Activated CD8-positive, alpha-beta memory T cell treated with anti-CD3 and anti-CD28 coated beads, Interleukin-2, amount 10 ng/mL, durations not matched to agents 7 days and 5 days (primary cell): ENCODE data around the gene ERC1. TPM values are rescaled to one million over a fixed set of nuclear protein-coding genes. Genes with fewer than 3 reads are reported as not detected.

Source experiments
- ATAC-seq: fragments of 150-1000 bp; cut with Tn5 transposase; one replicate; pipeline ENCODE4 v1.10.0; 2021; ENCODE audit warnings: moderate library complexity
- CTCF ChIA-PET: fragments of 350-600 bp; sonication (Branson Sonifier 250); formaldehyde crosslinking; loops from one replicate; lab custom pipeline; 2021; ENCODE audit warnings: antibody characterized with exemption; lab: Charles Lee
- DNase-seq: peaks from one replicate; pipeline ENCODE4 v3.0.0-alpha.2; 2020
- H3K27ac Mint-ChIP-seq: one replicate; pipeline ENCODE4 v1.8.0; 2021; ENCODE audit warnings: mild to moderate bottlenecking, mixed read lengths
- H3K27me3 Mint-ChIP-seq: one replicate; pipeline ENCODE4 v1.8.0; 2021; ENCODE audit warnings: mixed read lengths
- H3K36me3 Mint-ChIP-seq: one replicate; pipeline ENCODE4 v1.8.0; 2021; ENCODE audit warnings: mild to moderate bottlenecking, mixed read lengths
- H3K4me1 Mint-ChIP-seq: one replicate; pipeline ENCODE4 v1.8.0; 2021; ENCODE audit warnings: mixed read lengths
- H3K4me3 Mint-ChIP-seq: one replicate; pipeline ENCODE4 v1.8.0; 2021; ENCODE audit warnings: mild to moderate bottlenecking, moderate library complexity, mixed read lengths
- H3K9me3 Mint-ChIP-seq: one replicate; pipeline ENCODE4 v1.8.0; 2022; ENCODE audit warnings: low read depth, mixed read lengths
- total RNA-seq, 2 experiments: library from RNA; stranded (reverse); gene quantifications; one replicate each; pipeline ENCODE4 v1.2.3, GENCODE V29; 2021

ERC1 gene
- total RNA-seq, 2 experiments from 2014 or later, result 18.8 to 25.2 TPM

DNA sequence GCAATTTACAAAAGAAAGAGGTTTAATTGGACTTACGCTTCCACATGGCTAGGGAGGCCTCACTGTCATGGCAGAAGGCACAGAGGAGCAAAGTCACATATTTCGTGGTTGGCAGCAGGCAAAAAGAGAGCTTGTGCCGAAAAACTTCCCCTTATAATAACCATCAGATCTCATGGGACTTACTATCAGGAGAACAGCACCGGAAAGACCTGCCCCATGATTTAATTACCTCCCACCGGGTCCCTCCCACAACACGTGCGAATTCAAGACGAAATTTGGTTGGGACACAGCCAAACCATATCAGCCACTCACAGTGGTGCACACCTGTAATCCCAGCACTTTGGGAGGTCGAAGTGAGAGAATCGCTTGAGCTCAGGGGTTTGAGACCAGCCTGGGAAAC lies 534.8 kb downstream of the ERC1 start:
- H3K36me3 Mint-ChIP-seq, result peaks cover 1% of the 10 kb centered on the region
- H3K9me3 Mint-ChIP-seq, result no peaks in the 10 kb centered on the region
- H3K27me3 Mint-ChIP-seq, result peaks cover 64% of the 10 kb centered on the region
- ATAC-seq (no peak), DNase-seq (no peak)
- CTCF ChIA-PET, result no interaction called here
- peaks cover 2% of the 10 kb centered on the region for H3K4me1 Mint-ChIP-seq
- H3K27ac Mint-ChIP-seq, result no peak overlapping the region
- no peak overlapping the region for H3K4me3 Mint-ChIP-seq

DNA sequence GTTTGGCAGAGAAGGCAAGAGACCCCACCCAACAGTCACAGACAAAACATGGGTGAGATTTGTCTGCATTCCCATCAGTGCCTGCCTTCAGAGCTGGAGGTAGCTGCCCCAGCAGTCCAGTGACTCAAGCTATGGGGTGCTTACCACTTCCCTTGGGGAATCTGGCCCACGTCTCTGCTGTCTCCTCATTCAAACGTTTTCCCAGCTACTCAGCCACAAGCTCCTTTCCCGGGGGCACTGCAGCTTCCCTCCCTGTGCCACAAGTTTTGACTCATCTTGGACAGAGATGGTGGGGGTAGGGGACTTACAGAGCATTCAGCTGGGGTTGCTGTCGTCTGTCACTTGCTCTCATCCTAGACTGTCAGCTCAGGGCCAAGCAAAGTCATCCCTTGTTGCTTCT lies 536.8 kb downstream of the ERC1 start:
- no peak overlapping the region for H3K4me3 Mint-ChIP-seq
- CTCF ChIA-PET, result interaction anchor here (1.1 to 1.7 kb wide), 3 partner anchors 55 to 410 kb away, joined by 3 to 6 read pairs (median 5); no protein-coding TSS in a partner anchor
- no peak for DNase-seq
- peaks cover 1% of the 10 kb centered on the region for H3K36me3 Mint-ChIP-seq
- H3K27me3 Mint-ChIP-seq, result peaks cover 77% of the 10 kb centered on the region
- ATAC-seq, result no peak
- H3K27ac Mint-ChIP-seq, result no peak overlapping the region
- H3K9me3 Mint-ChIP-seq, result no peaks in the 10 kb centered on the region
- peaks cover 17% of the 10 kb centered on the region for H3K4me1 Mint-ChIP-seq

DNA sequence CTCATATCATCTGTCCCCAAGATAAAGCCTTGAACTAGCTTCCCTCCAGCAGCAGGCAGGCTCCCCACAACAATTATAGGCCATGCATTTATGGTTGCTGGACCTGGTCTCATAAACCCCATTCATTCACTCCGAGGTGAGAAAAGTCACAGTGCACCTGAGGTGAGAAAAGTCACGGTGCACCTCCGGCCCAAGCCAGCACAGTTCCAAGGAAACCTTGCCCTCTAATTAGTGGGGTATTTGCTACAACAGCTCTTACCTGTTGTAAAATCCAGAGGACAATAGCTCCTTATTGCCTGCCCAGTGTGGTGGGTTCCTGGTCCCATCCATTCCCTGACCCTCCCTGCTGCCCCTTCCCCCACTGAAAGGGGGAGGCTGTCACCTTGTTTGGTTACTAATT lies 537.8 kb downstream of the ERC1 start:
- ATAC-seq, result no peak
- Mint-ChIP-seq H3K36me3 (peaks cover 1% of the 10 kb centered on the region), H3K4me3 (no peak overlapping the region)

DNA sequence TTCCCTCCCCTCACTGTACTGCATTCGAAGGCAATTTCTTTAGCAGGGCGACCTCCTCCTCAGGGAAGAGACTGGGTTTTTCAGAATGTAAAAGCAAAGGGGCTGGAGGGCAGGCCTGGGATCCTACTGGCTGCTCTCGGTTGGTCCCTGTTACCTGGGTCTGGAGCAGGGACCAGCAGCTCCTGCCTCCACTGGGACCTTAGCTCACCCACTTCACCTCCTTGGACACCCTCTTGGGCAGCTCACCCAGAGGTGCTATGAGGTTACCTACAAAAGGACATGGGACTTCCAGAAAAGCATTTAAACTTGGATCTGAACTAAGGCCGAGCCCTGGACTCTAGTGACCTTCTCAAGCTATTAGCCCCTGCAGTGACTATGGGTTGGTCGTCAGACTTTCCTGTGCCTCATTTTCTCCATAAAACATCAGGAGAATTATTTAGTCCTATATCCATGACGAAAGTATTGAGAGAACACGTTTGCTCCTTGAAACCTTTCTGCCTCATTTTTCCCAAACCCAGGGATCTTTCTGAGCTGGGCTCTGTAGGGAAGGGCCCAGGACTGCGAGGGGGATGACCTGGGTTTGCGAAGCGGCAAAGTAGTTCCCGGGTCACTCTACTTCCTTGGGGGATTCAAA lies 538.3 kb downstream of the ERC1 start:
- Mint-ChIP-seq H3K4me1 (peaks cover 31% of the 10 kb centered on the region), H3K4me3 (peak overlapping the region; percentile 41), H3K27me3 (peaks cover 79% of the 10 kb centered on the region), H3K36me3 (peaks cover 1% of the 10 kb centered on the region), H3K27ac (no peak overlapping the region), H3K9me3 (no peaks in the 10 kb centered on the region)
- CTCF ChIA-PET, result interaction anchor here (0.8 to 0.9 kb wide), 2 partner anchors 10 to 12 kb away, joined by 3 read pairs; no protein-coding TSS in a partner anchor
- ATAC-seq (no peak), DNase-seq (no peak)

More for the DNA sequence above, 537.8 kb downstream of the ERC1 start:
- H3K4me1 Mint-ChIP-seq, result peaks cover 27% of the 10 kb centered on the region
- no peak overlapping the region for H3K27ac Mint-ChIP-seq
- CTCF ChIA-PET, result interaction anchor here (0.5 to 1.7 kb wide), 4 partner anchors 11 to 54 kb away, joined by 3 to 5 read pairs (median 4); no protein-coding TSS in a partner anchor
- peaks cover 83% of the 10 kb centered on the region for H3K27me3 Mint-ChIP-seq
- no peaks in the 10 kb centered on the region for H3K9me3 Mint-ChIP-seq
- no peak for DNase-seq

DNA sequence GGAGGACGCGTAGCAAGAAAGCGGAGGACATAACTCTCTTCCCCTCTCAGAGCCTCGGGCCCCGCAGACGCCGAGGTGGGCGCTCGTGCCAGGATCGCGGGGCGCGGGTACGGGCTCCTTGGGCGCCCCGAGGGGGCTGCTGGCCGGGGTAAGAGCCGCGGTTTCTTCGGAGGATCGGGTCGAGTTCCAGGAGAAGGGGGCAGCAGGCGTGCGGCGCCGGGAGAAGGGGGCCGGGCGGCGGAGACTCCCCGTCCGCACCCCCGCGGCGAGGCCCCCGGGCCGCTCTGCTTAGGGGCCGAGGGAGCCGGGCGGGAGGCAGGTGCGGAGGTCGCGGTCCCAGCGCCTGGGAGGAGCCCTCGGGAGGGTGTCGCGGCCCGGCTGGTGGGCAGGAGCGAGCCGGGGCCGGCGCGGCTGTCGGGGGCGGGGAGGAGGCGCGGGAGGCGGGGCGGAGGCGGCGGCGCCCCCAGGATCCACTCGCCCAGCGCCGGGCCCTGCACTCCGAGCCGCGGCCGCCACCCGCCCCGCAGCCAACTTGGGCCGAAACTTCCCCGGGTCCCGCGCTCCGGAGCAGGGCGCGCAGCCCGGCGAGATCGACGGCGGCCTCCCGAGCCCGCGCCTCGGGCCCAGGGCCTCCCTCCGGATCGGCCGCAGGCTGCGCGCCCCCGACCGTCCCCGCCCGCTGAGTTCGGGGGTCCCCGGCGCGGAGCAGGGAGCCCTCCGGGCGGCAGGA lies 539.0 kb downstream of the ERC1 start:
- H3K27ac Mint-ChIP-seq, result no peak overlapping the region
- ATAC-seq (no peak), DNase-seq (no peak)
- peaks cover 72% of the 10 kb centered on the region for H3K27me3 Mint-ChIP-seq
- H3K4me1 Mint-ChIP-seq, result peaks cover 37% of the 10 kb centered on the region
- H3K9me3 Mint-ChIP-seq, result no peaks in the 10 kb centered on the region
- peaks cover 1% of the 10 kb centered on the region for H3K36me3 Mint-ChIP-seq
- CTCF ChIA-PET, result no interaction called here
- peak overlapping the region; percentile 41 for H3K4me3 Mint-ChIP-seq

DNA sequence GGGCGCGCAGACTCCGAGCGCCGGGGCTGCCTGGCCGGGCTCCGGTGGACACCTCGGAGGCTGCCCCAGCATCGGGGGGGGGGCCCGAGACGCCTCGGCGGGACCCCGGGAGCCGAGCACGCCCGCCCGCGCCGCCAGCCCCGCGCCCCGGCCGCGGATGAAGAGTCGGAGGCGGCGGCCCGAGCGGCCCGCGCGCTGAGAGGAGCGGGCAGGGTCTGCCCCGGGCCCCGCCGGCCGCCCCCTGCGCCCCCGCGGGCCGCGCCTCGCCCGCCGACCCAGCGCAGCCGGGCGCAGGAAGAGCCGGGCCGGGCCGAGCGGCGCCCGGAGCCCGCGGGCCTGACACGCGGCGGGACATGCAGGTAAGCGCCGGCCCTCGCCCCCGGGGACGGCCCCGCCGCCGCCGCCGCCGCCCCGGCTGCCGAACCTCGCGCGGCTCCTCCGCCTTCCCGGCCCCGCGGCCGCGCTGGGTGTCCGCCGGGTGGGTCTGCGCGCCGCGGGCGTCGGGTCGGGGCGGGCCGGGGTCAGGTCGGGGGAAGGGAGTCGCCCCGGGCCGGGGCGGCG lies 539.6 kb downstream of the ERC1 start:
- CTCF ChIA-PET, result no interaction called here
- no peak for DNase-seq
- Mint-ChIP-seq H3K36me3 (peaks cover 1% of the 10 kb centered on the region), H3K4me1 (peaks cover 40% of the 10 kb centered on the region), H3K4me3 (no peak overlapping the region), H3K9me3 (no peaks in the 10 kb centered on the region), H3K27ac (no peak overlapping the region), H3K27me3 (peaks cover 70% of the 10 kb centered on the region)
- ATAC-seq, result no peak

DNA sequence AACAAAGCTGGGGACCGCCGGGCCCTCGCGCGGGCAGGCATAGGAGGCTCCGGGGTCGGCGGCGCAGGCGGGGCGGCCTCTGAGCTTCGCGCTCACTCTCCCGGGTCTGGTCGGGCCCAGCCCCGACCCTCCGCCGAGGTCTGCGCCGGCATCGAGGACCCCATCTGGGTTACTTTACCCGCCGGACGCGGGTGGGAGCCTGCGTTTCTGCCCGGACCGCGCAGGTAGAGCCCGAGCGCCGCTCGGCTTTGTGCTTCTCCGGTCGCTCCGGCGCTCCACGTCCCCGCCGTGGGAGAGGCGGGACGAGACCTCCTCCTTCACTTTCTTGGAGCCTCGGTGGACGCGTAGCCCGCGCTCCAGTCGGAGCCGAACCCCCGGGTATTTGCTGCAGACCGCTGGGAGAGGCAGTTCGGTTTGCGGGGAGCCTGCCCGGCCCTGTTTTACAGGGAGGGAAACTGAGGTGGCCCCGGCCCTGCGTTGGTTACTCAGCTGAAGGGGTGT lies 540.2 kb downstream of the ERC1 start:
- Mint-ChIP-seq H3K4me1 (peaks cover 40% of the 10 kb centered on the region), H3K27me3 (peaks cover 71% of the 10 kb centered on the region), H3K36me3 (peaks cover 1% of the 10 kb centered on the region), H3K4me3 (peak overlapping the region; percentile 54), H3K9me3 (no peaks in the 10 kb centered on the region), H3K27ac (no peak overlapping the region)
- ATAC-seq (no peak), DNase-seq (no peak)
- CTCF ChIA-PET, result interaction anchor here (3.5 kb wide), 1 partner anchor 414 kb away, joined by 23 read pairs; no protein-coding TSS in a partner anchor

DNA sequence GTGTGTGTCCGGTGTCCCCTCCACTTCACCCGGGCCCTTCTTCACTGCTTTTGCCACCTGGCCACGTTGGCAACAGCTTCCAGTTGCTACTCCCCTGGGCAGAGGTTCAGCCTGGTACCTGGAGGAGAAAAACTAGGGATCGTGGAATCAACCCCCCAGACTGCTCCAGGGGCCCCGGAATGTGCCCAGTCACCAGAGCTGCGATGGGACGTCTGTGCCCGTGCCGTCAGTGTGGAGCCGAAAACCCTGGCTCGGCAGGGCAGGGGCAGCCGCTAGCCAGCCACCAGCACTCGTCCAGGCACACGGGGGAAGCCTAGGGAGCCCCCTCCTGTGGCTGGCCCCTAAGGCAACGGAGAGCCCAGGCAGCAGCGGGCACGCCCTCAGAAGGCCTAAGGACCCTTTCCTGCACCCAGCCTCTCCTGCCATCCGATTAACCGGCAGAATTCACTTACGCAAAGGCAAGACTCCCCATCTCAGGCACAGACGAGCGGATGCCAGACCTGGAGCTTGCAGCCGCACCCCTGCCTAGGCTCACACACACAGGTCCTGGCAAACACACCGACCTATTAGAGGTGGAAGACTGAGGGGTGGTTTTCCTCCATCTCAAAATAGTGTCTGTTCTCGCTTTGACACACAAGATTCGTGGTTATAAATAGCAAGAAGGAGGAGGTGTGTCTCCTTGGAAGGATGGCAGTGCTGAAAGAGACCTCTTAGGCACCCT lies 540.8 kb downstream of the ERC1 start:
- no peak overlapping the region for H3K27ac Mint-ChIP-seq
- H3K4me3 Mint-ChIP-seq, result peak overlapping the region; percentile 54
- H3K9me3 Mint-ChIP-seq, result no peaks in the 10 kb centered on the region
- DNase-seq (peak; percentile 49), ATAC-seq (no peak)
- CTCF ChIA-PET, result interaction anchor here (1.7 to 3.5 kb wide), 2 partner anchors 72 to 414 kb away, joined by 4 to 23 read pairs; no protein-coding TSS in a partner anchor
- H3K36me3 Mint-ChIP-seq, result peaks cover 1% of the 10 kb centered on the region
- peaks cover 40% of the 10 kb centered on the region for H3K4me1 Mint-ChIP-seq
- H3K27me3 Mint-ChIP-seq, result peaks cover 72% of the 10 kb centered on the region

DNA sequence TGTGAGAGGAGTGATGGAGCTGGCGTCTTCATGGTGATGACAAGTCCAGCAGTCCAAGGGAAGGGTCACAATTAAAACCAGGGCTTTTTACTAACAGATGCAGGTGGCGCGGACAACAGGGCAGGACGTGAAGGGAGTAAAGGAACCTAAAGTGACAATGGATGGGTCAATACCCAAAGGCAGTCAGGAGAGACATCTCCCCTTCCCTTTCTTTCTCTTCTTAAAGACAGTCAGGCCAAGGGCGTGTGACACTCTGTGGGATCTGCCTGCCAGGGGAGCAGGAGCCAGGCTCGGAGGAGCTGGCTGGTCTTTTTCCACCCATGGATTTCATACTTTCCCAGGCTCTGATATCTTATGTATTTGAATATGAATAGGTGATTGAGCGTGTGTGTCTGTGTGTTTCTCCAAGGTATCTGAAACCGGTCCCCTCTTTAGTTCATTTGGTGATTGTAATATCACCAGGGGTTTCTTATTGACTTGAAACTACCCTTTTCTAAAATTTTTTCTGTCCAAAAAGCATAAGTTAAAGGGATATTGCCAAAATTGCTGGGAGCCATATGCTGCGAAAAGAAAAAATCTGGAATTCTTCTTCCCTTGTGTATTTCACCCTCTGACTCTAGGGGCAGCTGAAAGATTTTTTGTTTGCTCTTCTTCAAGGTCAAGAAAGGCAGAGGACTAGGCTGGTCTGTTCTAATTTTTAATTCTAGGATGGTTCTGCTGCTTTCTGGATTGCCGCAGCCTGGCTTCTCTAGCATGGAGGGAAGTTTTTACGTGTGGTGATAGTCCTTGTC lies 541.5 kb downstream of the ERC1 start:
- Mint-ChIP-seq H3K36me3 (peaks cover 1% of the 10 kb centered on the region), H3K27ac (peak overlapping the region; percentile 83), H3K9me3 (no peaks in the 10 kb centered on the region), H3K4me1 (peaks cover 40% of the 10 kb centered on the region), H3K4me3 (peak overlapping the region; percentile 75), H3K27me3 (peaks cover 72% of the 10 kb centered on the region)
- no peak for DNase-seq
- ATAC-seq, result no peak
- CTCF ChIA-PET, result interaction anchor here (0.9 to 3.5 kb wide), 6 partner anchors 51 to 415 kb away, joined by 3 to 23 read pairs (median 4); no protein-coding TSS in a partner anchor

DNA sequence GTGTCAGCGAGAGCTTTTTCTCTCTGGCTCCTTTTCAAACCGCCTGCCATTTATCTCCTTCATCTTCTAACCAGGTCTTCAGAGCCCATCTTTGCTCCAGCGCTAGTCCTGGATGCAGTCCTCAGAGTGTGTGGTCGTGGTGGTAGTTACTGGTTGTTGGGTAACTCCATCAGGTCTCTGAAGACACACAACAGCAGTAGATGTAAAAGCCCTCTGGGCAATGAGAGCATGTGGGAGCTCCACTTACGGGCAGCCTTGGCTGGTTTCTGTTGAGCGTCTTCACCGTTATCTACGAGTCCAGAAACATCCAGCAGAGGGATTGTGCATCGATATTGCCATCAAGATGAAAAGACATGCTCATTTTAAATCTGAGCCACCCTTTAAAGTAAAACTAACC lies 542.2 kb downstream of the ERC1 start:
- peak; percentile 34 for ATAC-seq
- CTCF ChIA-PET, result interaction anchor here (0.9 to 3.5 kb wide), 6 partner anchors 50 to 416 kb away, joined by 3 to 23 read pairs (median 4); no protein-coding TSS in a partner anchor
- H3K4me1 Mint-ChIP-seq, result peaks cover 40% of the 10 kb centered on the region
- H3K9me3 Mint-ChIP-seq, result no peaks in the 10 kb centered on the region
- peaks cover 1% of the 10 kb centered on the region for H3K36me3 Mint-ChIP-seq
- peak overlapping the region; percentile 75 for H3K4me3 Mint-ChIP-seq
- H3K27me3 Mint-ChIP-seq, result peaks cover 72% of the 10 kb centered on the region
- peak overlapping the region; percentile 83 for H3K27ac Mint-ChIP-seq
- peak; percentile 62 for DNase-seq

DNA sequence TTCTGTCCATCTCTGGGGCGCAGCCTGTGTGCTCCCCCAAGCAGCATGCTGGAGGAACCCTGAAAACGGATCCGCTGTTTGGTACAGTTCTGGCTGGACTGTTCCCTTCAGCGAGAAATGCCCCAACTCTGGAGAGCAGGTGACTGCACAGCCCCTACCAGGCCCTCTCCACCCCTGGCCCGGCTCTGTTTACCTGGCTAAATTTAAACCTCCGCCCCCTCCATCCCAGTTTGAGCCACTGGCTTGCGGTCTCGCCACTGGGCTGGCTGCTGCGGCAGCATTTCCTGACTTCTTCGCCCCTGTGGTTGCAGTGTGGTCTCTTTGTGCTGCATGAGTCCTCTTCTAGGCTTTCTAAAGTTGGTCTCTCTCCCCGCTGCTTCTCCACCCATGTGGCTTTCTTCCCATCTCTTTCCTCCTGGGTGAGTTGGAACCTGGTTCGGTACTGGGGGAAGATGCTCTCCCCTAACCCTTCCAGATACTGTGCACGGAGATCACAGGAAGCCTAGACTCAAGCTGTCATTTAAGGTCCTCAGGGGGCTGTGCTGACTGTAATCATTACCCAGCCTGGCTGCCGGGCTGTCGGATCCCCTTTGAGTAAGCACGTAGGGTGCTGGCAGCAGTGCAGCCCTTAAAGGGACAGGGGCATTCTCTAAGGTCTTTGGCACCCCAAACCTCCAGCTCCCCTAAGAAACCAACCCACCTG lies 542.7 kb downstream of the ERC1 start:
- ATAC-seq, result peak; percentile 81
- Mint-ChIP-seq H3K9me3 (no peaks in the 10 kb centered on the region), H3K27me3 (peaks cover 71% of the 10 kb centered on the region), H3K36me3 (peaks cover under 1% of the 10 kb centered on the region), H3K4me1 (peaks cover 40% of the 10 kb centered on the region), H3K27ac (peak overlapping the region; percentile 83), H3K4me3 (peak overlapping the region; percentile 75)
- DNase-seq, result peak; percentile 86
- CTCF ChIA-PET, result interaction anchor here (0.9 to 3.5 kb wide), 6 partner anchors 50 to 416 kb away, joined by 3 to 23 read pairs (median 3); no protein-coding TSS in a partner anchor
